Stomach (tissue), 9 donors: ENCODE results near the gene PPIL6. TPM values are rescaled to one million over a fixed set of nuclear protein-coding genes. Genes with fewer than 3 reads are reported as not detected.

Experiments used
- DNase-seq, 2 donors: peaks; one replicate each; pipeline versions ENCODE4 v3.0.0 to v3.0.0-alpha.2; 2013 to 2019
- H3K27ac ChIP-seq, 5 donors: fragments of 200-600 bp in 4 of 5; sonication (generic) in 4 of 5; one replicate each; pipeline ENCODE4 v1.5.1; 2013 to 2019; ENCODE audit warnings: mild to moderate bottlenecking in 1 of 5, moderate library complexity in 1 of 5
- H3K27me3 ChIP-seq, 3 donors: fragments of 200-600 bp; sonication (generic); one replicate each; pipeline ENCODE4 v1.5.1; 2017 to 2019; ENCODE audit warnings: mixed run types in 1 of 3
- H3K36me3 ChIP-seq, 4 donors: fragments of 200-600 bp; sonication (generic); 1 replicate in 3 of 4; 2 replicates in 1 of 4; pipeline ENCODE4 v1.5.1; 2016 to 2019
- H3K4me1 ChIP-seq, 4 donors: fragments of 200-600 bp; sonication (generic); one replicate each; pipeline ENCODE4 v1.5.1; 2016 to 2019
- H3K4me3 ChIP-seq, 4 donors: fragments of 200-600 bp; sonication (generic) in 3 of 4; one replicate each; pipeline ENCODE4 v1.5.1; 2016 to 2019; ENCODE audit warnings: mild to moderate bottlenecking in 1 of 4
- H3K9me3 ChIP-seq, 4 donors: fragments of 200-600 bp; sonication (generic); one replicate each; pipeline ENCODE4 v1.5.1; 2016 to 2019
- CTCF ChIP-seq, 7 experiments: fragments of 450-650 bp in 4 of 7; fragments of 200-600 bp in 3 of 7; sonication (generic) in 3 of 7; IDR thresholded peaks; one replicate each; pipeline ENCODE4 v1.5.1; 2016 to 2019; ENCODE audit warnings: antibody characterized with exemption in 7 of 7, control low read depth in 2 of 7, mild to moderate bottlenecking in 1 of 7
- EP300 ChIP-seq: sonication (generic); formaldehyde crosslinking; IDR thresholded peaks from one replicate; pipeline ENCODE4 v1.6.1; 2017; ENCODE audit warnings: antibody characterized with exemption
- POLR2A ChIP-seq, 4 donors: fragments of 450-650 bp; IDR thresholded peaks; one replicate each; pipeline ENCODE4 v1.6.1; 2016; ENCODE audit warnings: antibody characterized with exemption in 4 of 4, control low read depth in 2 of 4, mild to moderate bottlenecking in 1 of 4, moderate library complexity in 1 of 4
- POLR2AphosphoS5 ChIP-seq, 3 donors: sonication (generic); formaldehyde crosslinking; IDR thresholded peaks; one replicate each; pipeline ENCODE4 v1.6.1; 2016; ENCODE audit warnings: antibody characterized with exemption in 3 of 3
- WGBS, 5 donors: extraction: QIAGEN DNeasy Blood & Tissue Kit in 3 of 5; methylation state at CpG; one replicate each; pipeline versions ENCODE4 v1.1.5 to v1.1.7; 2013 to 2018; 5-methylcytosine and 5-hydroxymethylcytosine counted together
- intact Hi-C: fragments of 100-400 bp; cut with DNase I; formaldehyde crosslinking; loops from one replicate; pipeline ENCODE4 v1.15.1; 2023; ENCODE audit warnings: low total_unique reads
- polyA plus RNA-seq, 3 donors: library from polyadenylated mRNA; stranded (reverse); fragments of 200-250 nt; gene quantifications; one replicate each; pipeline ENCODE4 v1.2.3, GENCODE V29; 2013
- total RNA-seq, 5 donors: library from RNA; depleted of rRNA; stranded (reverse); fragments of >200 nt; gene quantifications; one replicate each; pipeline versions ENCODE4 v1.1.0 to v1.2.3, GENCODE V29; 2014 to 2016
- donor health status: healthy with polysubstance abuse.
- donor health status: Bipolar disorder and iron deficiency.
- donor health status: healthy.

The PPIL6 gene
- total and polyA plus RNA-seq, 8 donors, result 1.0 to 8.6 (median 3.0) TPM; not detected in 2

GRCh38 chr6:109343518-109343917 is 96.9 kb downstream of the PPIL6 start:
- WGBS, 5 donors, result 36 to 54% (median 48%) methylated on average over 7 of the region's 7 CpGs
- TF ChIP-seq CTCF (IDR thresholded peaks at IDR 0.05) (no peak), POLR2AphosphoS5 (IDR thresholded peaks at IDR 0.05) (peak in 2 of 3 donors; percentile 15 to 59), EP300 (no peak), POLR2A (IDR thresholded peaks at IDR 0.05) (no peak)
- Histone ChIP-seq H3K27me3 (no peaks in the 10 kb centered on the region), H3K36me3 (no peaks in the 10 kb centered on the region), H3K27ac (peak overlapping the region in 2 of 5 donors; percentile 2 to 10), H3K9me3 (no peaks in the 10 kb centered on the region), H3K4me3 (no peak overlapping the region), H3K4me1 (peaks cover 12 to 34% (median 20%) of the 10 kb centered on the region in 4 donors)
- intact Hi-C loops, result no loop called here
- DNase-seq, result peak in 1 of 2 donors; percentile 56

- WGBS, 5 donors, result 78 to 96% (median 90%) methylated on average over 6 of the region's 6 CpGs
- H3K27ac ChIP-seq, result no peak overlapping the region
- DNase-seq, result no peak
- H3K4me3 ChIP-seq, result no peak overlapping the region
- H3K9me3 ChIP-seq, result no peaks in the 10 kb centered on the region
- peaks cover 12 to 28% (median 17%) of the 10 kb centered on the region in 4 donors for H3K4me1 ChIP-seq
- H3K36me3 ChIP-seq, result no peaks in the 10 kb centered on the region
- H3K27me3 ChIP-seq, result no peaks in the 10 kb centered on the region
- TF ChIP-seq POLR2AphosphoS5 (IDR thresholded peaks at IDR 0.05) (no peak), EP300 (no peak), POLR2A (IDR thresholded peaks at IDR 0.05) (no peak), CTCF (IDR thresholded peaks at IDR 0.05) (no peak)
- intact Hi-C loops, result no loop called here
These were observed 97.5 kb downstream of the PPIL6 start for GRCh38 chr6:109342911-109343310.

GRCh38 chr6:109342506-109342905 is 97.9 kb downstream of the PPIL6 start:
- H3K36me3 ChIP-seq, result no peaks in the 10 kb centered on the region
- H3K27ac ChIP-seq, result peak overlapping the region in 1 of 5 donors; percentile 28
- no peak overlapping the region for H3K4me3 ChIP-seq
- intact Hi-C loops, result no loop called here
- no peak for TF ChIP-seq POLR2A (IDR thresholded peaks at IDR 0.05)
- no peak for TF ChIP-seq EP300
- no peak for TF ChIP-seq POLR2AphosphoS5 (IDR thresholded peaks at IDR 0.05)
- no peak for TF ChIP-seq CTCF (IDR thresholded peaks at IDR 0.05)
- peaks cover 12 to 24% (median 15%) of the 10 kb centered on the region in 4 donors for H3K4me1 ChIP-seq
- DNase-seq, result no peak
- H3K27me3 ChIP-seq, result no peaks in the 10 kb centered on the region
- no peaks in the 10 kb centered on the region for H3K9me3 ChIP-seq
- WGBS, 5 donors, result 64 to 82% (median 78%) methylated on average over 5 of the region's 5 CpGs

GRCh38 chr6:109340811-109341210 is 99.6 kb downstream of the PPIL6 start:
- intact Hi-C loops, result no loop called here
- no peaks in the 10 kb centered on the region for H3K9me3 ChIP-seq
- no peak overlapping the region for H3K4me3 ChIP-seq
- 91 to 97% (median 97%) methylated on average over 4 of the region's 4 CpGs for WGBS, 5 donors
- no peak for DNase-seq
- TF ChIP-seq CTCF (IDR thresholded peaks at IDR 0.05), result no peak
- no peak for TF ChIP-seq POLR2A (IDR thresholded peaks at IDR 0.05)
- no peak for TF ChIP-seq POLR2AphosphoS5 (IDR thresholded peaks at IDR 0.05)
- TF ChIP-seq EP300, result no peak
- H3K4me1 ChIP-seq, result peaks cover 24 to 29% (median 27%) of the 10 kb centered on the region in 4 donors
- no peaks in the 10 kb centered on the region for H3K27me3 ChIP-seq
- H3K27ac ChIP-seq, result no peak overlapping the region
- no peaks in the 10 kb centered on the region for H3K36me3 ChIP-seq

Other genes starting within 250 kb of the PPIL6 start
- gene CD164, start 58.2 kb downstream of the PPIL6 start, total RNA-seq, result 100 to 1,000 TPM in 3 of 5 donors, 10 to 100 TPM in 2; 62.4 to 453 (median 105) TPM
- gene CD164, start 58.2 kb downstream of the PPIL6 start, polyA plus RNA-seq, result 100 to 1,000 TPM in 1 of 3 donors, 10 to 100 TPM in 2; 86.5 to 104 (median 99.4) TPM
- 10 to 100 TPM; 10.7 to 80.5 (median 17.2) TPM for gene SMPD2, start 96 bp upstream of the PPIL6 start, total RNA-seq
- 10 to 100 TPM; 14.0 to 21.8 (median 17.6) TPM for gene SMPD2, start 96 bp upstream of the PPIL6 start, polyA plus RNA-seq
- gene MICAL1, start 15.1 kb upstream of the PPIL6 start, total RNA-seq, result 100 to 1,000 TPM in 3 of 5 donors, 10 to 100 TPM in 2; 13.8 to 205 (median 101) TPM
- 10 to 100 TPM; 15.8 to 18.5 (median 15.8) TPM for gene MICAL1, start 15.1 kb upstream of the PPIL6 start, polyA plus RNA-seq
- 1 to 10 TPM; 1.4 to 9.3 (median 6.8) TPM for gene ZBTB24, start 42.6 kb upstream of the PPIL6 start, total RNA-seq
- 1 to 10 TPM; 2.3 to 3.2 (median 2.6) TPM for gene ZBTB24, start 42.6 kb upstream of the PPIL6 start, polyA plus RNA-seq